HG02870 (cell line): Measurements from ENCODE around the gene SCN4B.
"Not testable (repeated sequence)": the region's sequence is repeated elsewhere in the genome, so short reads cannot be mapped to it uniquely, and the experiment has no call there.

Experiments used
- ATAC-seq: cut with Tn5 transposase; IDR thresholded peaks from one replicate; pipeline ENCODE4 v1.9.1; 2021; ENCODE audit warnings: mild to moderate bottlenecking, moderate library complexity; ENCODE audit not compliant: unreplicated experiment

Gene SCN4B

GRCh38 chr11:118152552-118153471, at the start of gene SCN4B:
Gene SCN4B (minus strand): TSS chr11:118152823. CDS start chr11:118152673, 150 bp downstream.
- no peak for ATAC-seq

GRCh38 chr11:118201966-118202365, 49.3 kb upstream of the SCN4B start:
- ATAC-seq = no peak

GRCh38 chr11:118200901-118201680, 48.5 kb upstream of the SCN4B start:
- no peak for ATAC-seq

GRCh38 chr11:118200497-118200896, 47.9 kb upstream of the SCN4B start:
- no peak for ATAC-seq

GRCh38 chr11:118199135-118199534, 46.5 kb upstream of the SCN4B start:
- ATAC-seq = no peak

- ATAC-seq = no peak
Observed at GRCh38 chr11:118198370-118198769, 45.7 kb upstream of the SCN4B start.

GRCh38 chr11:118194835-118195627, 42.4 kb upstream of the SCN4B start:
- ATAC-seq = no peak

- no peak for ATAC-seq
Observed at GRCh38 chr11:118193910-118194566, 41.4 kb upstream of the SCN4B start.

- not testable (repeated sequence) for ATAC-seq
Observed at GRCh38 chr11:118192817-118193216, 40.2 kb upstream of the SCN4B start.

GRCh38 chr11:118190942-118191506, 38.4 kb upstream of the SCN4B start:
- ATAC-seq = not testable (repeated sequence)

GRCh38 chr11:118186346-118187107, 33.9 kb upstream of the SCN4B start:
- ATAC-seq = no peak

- no peak for ATAC-seq
Observed at GRCh38 chr11:118184784-118185579, 32.4 kb upstream of the SCN4B start.

GRCh38 chr11:118183691-118184090, 31.1 kb upstream of the SCN4B start:
- not testable (repeated sequence) for ATAC-seq

GRCh38 chr11:118180300-118180703, 27.7 kb upstream of the SCN4B start:
- ATAC-seq = no peak

- ATAC-seq = no peak
Observed at GRCh38 chr11:118176778-118177134, 24.1 kb upstream of the SCN4B start.

GRCh38 chr11:118175993-118176777, 23.6 kb upstream of the SCN4B start, which contains the start of gene SCN2B:
Gene SCN2B (minus strand): TSS chr11:118176639. CDS start chr11:118176431, 208 bp downstream.
- no peak for ATAC-seq
